Endodermal cell (in vitro differentiated cells): ENCODE measurements around the gene KRT74. TPM values are rescaled to one million over a fixed set of nuclear protein-coding genes. Genes with fewer than 3 reads are reported as not detected.

Experiments
- DNase-seq: peaks from one replicate; pipeline ENCODE4 v3.0.0-alpha.2; 2017
- H3K27ac ChIP-seq: 2 replicates; pipeline ENCODE4 v1.5.1; 2013; ENCODE audit warnings: mild to moderate bottlenecking, low read depth, low read length, moderate library complexity
- H3K27me3 ChIP-seq: 2 replicates; pipeline ENCODE4 v1.6.1; 2013; ENCODE audit warnings: mild to moderate bottlenecking, low read length, moderate library complexity; ENCODE audit not compliant: insufficient read depth, control insufficient read depth, poor library complexity, severe bottlenecking
- H3K36me3 ChIP-seq: 2 replicates; pipeline ENCODE4 v1.7.0; 2013; ENCODE audit warnings: mild to moderate bottlenecking, low read length, moderate library complexity; ENCODE audit not compliant: control insufficient read depth, insufficient read depth
- H3K4me1 ChIP-seq: one replicate; pipeline ENCODE4 v1.7.0; 2013; ENCODE audit warnings: low read length; ENCODE audit not compliant: control insufficient read depth, insufficient read depth
- H3K4me3 ChIP-seq: 2 replicates; pipeline ENCODE4 v1.5.1; 2013; ENCODE audit warnings: mild to moderate bottlenecking, low read length, moderate library complexity
- H3K9ac ChIP-seq: 2 replicates; pipeline ENCODE4 v1.6.1; 2013; ENCODE audit warnings: mild to moderate bottlenecking, low read length, moderate library complexity; ENCODE audit not compliant: poor library complexity, severe bottlenecking; ENCODE audit errors: extremely low read depth
- H3K9me3 ChIP-seq: 2 replicates; pipeline ENCODE4 v1.6.1; 2013; ENCODE audit warnings: mild to moderate bottlenecking, low read length, moderate library complexity; ENCODE audit not compliant: control insufficient read depth
- H3K27ac Mint-ChIP-seq: 2 replicates; pipeline ENCODE4 v1.8.0; 2020; ENCODE audit warnings: mixed read lengths
- H3K27me3 Mint-ChIP-seq: 2 replicates; pipeline ENCODE4 v1.8.0; 2021; ENCODE audit warnings: mild to moderate bottlenecking, mixed read lengths; ENCODE audit not compliant: insufficient read depth
- H3K36me3 Mint-ChIP-seq: 2 replicates; pipeline ENCODE4 v1.8.0; 2020; ENCODE audit warnings: low read depth, mixed read lengths
- H3K4me1 Mint-ChIP-seq: 2 replicates; pipeline ENCODE4 v1.8.0; 2020; ENCODE audit warnings: mixed read lengths
- H3K4me3 Mint-ChIP-seq: 2 replicates; pipeline ENCODE4 v1.8.0; 2020; ENCODE audit warnings: mild to moderate bottlenecking, moderate library complexity, mixed read lengths
- H3K9me3 Mint-ChIP-seq: 2 replicates; pipeline ENCODE4 v1.8.0; 2020; ENCODE audit warnings: mild to moderate bottlenecking, mixed read lengths
- CTCF ChIP-seq: fragments of 200-600 bp; sonication (generic); conservative IDR thresholded peaks from 2 replicates; pipeline ENCODE4 v1.5.0; 2021; ENCODE audit warnings: antibody characterized with exemption, mild to moderate bottlenecking
- WGBS, 2 experiments: methylation state at CpG; one replicate each; pipeline versions ENCODE4 v1.1.5 to v1.1.7; 2013; ENCODE audit warnings: missing lambda C conversion rate in 2 of 2, mixed read lengths in 1 of 2; ENCODE audit not compliant: insufficient coverage in 1 of 2, insufficient read length in 1 of 2; 5-methylcytosine and 5-hydroxymethylcytosine counted together
- long read RNA-seq, 4 experiments: library from polyadenylated mRNA in 2 of 4; library from RNA in 1 of 4; library from capped mRNA in 1 of 4; stranded (forward) in 3 of 4; unstranded in 1 of 4; transcript quantifications; one replicate each; pipeline ENCODE4 v2.0.0, GENCODE V29; 2020 to 2021; ENCODE audit warnings: inconsistent platforms in 1 of 4
- polyA plus RNA-seq, 2 experiments: library from polyadenylated mRNA; stranded (reverse); fragments of 50-300 nt; gene quantifications; one replicate each; pipeline ENCODE4 v1.2.3, GENCODE V29; 2013
- total RNA-seq, 2 donors: library from RNA; stranded (reverse); fragmentation: NEBNext Ultra II Directional in 1 of 2; extraction: Animal tissue kit (Norgen Biotek cat#: 25700) in 1 of 2; gene quantifications; 2 replicates in 1 of 2; 3 replicates in 1 of 2; pipeline ENCODE4 v1.2.1, GENCODE V29; 2021

Gene KRT74
- not detected for total RNA-seq
- polyA plus RNA-seq (2013, experiment 1 of 2) = not detected
- not detected for polyA plus RNA-seq (2013, experiment 2 of 2)
- long read RNA-seq, experiment 1 = 0 reads
- long read RNA-seq, experiment 2 = 0 reads
- long read RNA-seq, experiment 3 = 0 reads
- long read RNA-seq, experiment 4 = 0 reads

- no peak within 1 kb of the TSS for H3K27ac Mint-ChIP-seq
- 93 to 100% methylated on average over 1 to 3 of the region's 3 CpGs for WGBS, 2 experiments
Measured at GRCh38 chr12:52573743-52574142, at the start of gene KRT74. Gene KRT74, minus strand, starts transcription at chr12:52573843. Its CDS starts 66 bp downstream, at chr12:52573777.

GRCh38 chr12:52622349-52622748 is 48.7 kb upstream of the KRT74 start:
- Histone ChIP-seq H3K27me3 (peaks cover 23% of the 10 kb centered on the region), H3K4me3 (no peak overlapping the region), H3K27ac (no peak overlapping the region), H3K9ac (no peak overlapping the region), H3K9me3 (no peaks in the 10 kb centered on the region), H3K36me3 (no peaks in the 10 kb centered on the region), H3K4me1 (no peaks in the 10 kb centered on the region)
- peaks cover 4% of the 10 kb centered on the region for H3K4me1 Mint-ChIP-seq
- WGBS, 2 experiments = 81 to 100% methylated on average over 1 to 5 of the region's 5 CpGs
- DNase-seq = no peak
- no peaks in the 10 kb centered on the region for H3K9me3 Mint-ChIP-seq
- TF ChIP-seq CTCF = no peak
- no peak overlapping the region for H3K4me3 Mint-ChIP-seq
- H3K27me3 Mint-ChIP-seq = peaks cover 46% of the 10 kb centered on the region
- H3K27ac Mint-ChIP-seq = no peak overlapping the region
- H3K36me3 Mint-ChIP-seq = no peaks in the 10 kb centered on the region

More at GRCh38 chr12:52573743-52574142, at the start of gene KRT74:
- no peak within 1 kb of the TSS for H3K9ac ChIP-seq
- H3K9me3 ChIP-seq = no peaks in the 10 kb centered on the region
- TF ChIP-seq CTCF = no peak
- no peak within 1 kb of the TSS for H3K27ac ChIP-seq
- no peak within 1 kb of the TSS for H3K4me3 Mint-ChIP-seq
- no peaks in the 10 kb centered on the region for H3K27me3 ChIP-seq
- H3K4me1 Mint-ChIP-seq = no peaks in the 10 kb centered on the region
- no peaks in the 10 kb centered on the region for H3K4me1 ChIP-seq
- no peaks in the 10 kb centered on the region for H3K9me3 Mint-ChIP-seq
- no peak within 1 kb of the TSS for H3K4me3 ChIP-seq
- peaks cover 14% of the 10 kb centered on the region for H3K27me3 Mint-ChIP-seq
- no peaks in the 10 kb centered on the region for H3K36me3 ChIP-seq
- no peak for DNase-seq
- no peaks in the 10 kb centered on the region for H3K36me3 Mint-ChIP-seq

GRCh38 chr12:52618866-52619265 is 45.2 kb upstream of the KRT74 start:
- H3K9ac ChIP-seq = no peak overlapping the region
- H3K4me1 ChIP-seq = peaks cover 3% of the 10 kb centered on the region
- Mint-ChIP-seq H3K36me3 (no peaks in the 10 kb centered on the region), H3K9me3 (no peaks in the 10 kb centered on the region), H3K4me1 (peaks cover 4% of the 10 kb centered on the region), H3K27me3 (peaks cover 62% of the 10 kb centered on the region), H3K4me3 (no peak overlapping the region), H3K27ac (no peak overlapping the region)
- peaks cover 49% of the 10 kb centered on the region for H3K27me3 ChIP-seq
- 85 to 89% methylated on average over 2 of the region's 2 CpGs for WGBS, 2 experiments
- no peaks in the 10 kb centered on the region for H3K9me3 ChIP-seq
- no peak overlapping the region for H3K27ac ChIP-seq
- H3K36me3 ChIP-seq = no peaks in the 10 kb centered on the region
- no peak for TF ChIP-seq CTCF
- H3K4me3 ChIP-seq = no peak overlapping the region
- no peak for DNase-seq
